Measurements from ENCODE around the gene CALCB.

Gene CALCB

GRCh38 chr11:15074206-15075161 lies 1.1 kb downstream of the CALCB start:
- peak; percentile 83 for DNase-seq

DNA sequence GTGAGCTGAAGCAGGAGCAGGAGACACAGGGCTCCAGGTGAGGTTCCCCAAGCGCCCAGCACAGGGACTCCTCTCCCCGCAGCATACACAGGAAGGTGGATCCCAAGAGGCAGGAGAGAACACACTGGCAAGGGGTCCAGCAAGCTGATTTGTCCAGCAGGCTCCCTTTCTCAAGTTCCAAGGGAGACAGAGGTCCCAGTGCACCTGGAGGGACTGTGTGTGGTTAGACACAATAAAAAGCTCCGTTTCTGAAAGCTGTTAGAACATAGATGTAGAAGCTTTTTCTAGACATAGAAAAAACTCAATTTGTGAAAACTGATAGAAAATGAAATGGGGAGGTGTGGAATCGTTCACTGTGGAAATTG lies 1.8 kb downstream of the CALCB start:
- no peak for DNase-seq

DNA sequence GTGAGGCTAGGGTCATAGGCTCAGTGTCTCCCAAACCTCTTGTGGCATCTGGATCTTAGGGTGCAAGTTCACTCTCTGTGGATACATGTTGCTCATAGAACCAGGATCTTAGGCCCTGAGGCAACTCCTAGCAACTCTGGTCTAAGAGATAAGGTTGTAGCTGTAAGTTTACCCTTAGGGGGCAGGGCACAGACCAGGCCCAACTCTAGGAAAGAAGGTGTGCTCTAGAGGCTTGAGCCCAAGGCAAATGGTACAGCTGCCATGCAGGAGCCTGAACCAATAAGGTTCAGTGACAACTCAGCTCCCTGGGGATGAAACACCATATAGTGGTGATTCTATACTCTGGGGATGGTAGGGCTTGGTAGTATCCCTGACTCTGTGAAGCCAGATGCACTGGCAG lies 17.8 kb downstream of the CALCB start:
- DNase-seq, result no peak

DNA sequence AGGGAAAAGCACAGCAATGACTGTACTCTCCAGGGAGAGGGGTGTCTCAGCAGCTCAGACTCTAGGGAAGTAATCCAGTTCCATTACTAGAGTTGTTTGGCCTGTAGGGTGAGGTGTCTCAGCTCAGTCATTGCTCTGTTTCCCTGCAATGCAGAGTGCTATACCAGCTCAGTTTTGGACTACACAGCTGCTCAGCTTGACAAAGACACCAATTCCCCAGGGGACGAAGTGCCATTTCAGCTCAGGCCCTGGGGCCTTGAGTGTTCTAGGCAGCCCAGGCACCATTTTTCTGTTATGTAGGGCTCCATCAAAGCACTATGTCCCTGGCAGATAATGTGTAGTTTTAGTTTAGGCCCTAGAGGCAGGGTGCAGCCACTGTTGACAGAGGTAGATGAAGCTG lies 18.2 kb downstream of the CALCB start:
- DNase-seq, result no peak

DNA sequence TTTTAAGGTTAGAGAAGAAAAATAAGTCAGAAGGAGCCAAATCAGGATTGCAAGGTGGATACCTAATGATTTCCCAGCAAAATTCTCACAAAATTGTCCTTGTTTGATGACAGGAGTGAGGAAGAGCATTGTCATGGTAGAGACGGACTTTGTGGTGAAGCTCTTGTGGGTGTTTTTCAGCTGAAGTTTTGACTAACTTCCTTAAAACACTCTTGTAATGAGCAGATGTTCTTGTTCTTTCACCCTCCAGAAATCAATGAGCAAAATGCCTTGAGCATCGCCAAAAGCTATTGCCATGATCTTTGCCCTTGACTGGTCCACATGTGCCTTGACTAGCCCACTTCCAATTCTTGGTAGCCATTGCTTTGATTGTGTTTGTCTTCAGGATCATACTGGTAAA lies 20.0 kb downstream of the CALCB start:
- peak; percentile 53 for DNase-seq

GRCh38 chr11:15095736-15096228 lies 22.4 kb downstream of the CALCB start:
- no peak for DNase-seq

DNA sequence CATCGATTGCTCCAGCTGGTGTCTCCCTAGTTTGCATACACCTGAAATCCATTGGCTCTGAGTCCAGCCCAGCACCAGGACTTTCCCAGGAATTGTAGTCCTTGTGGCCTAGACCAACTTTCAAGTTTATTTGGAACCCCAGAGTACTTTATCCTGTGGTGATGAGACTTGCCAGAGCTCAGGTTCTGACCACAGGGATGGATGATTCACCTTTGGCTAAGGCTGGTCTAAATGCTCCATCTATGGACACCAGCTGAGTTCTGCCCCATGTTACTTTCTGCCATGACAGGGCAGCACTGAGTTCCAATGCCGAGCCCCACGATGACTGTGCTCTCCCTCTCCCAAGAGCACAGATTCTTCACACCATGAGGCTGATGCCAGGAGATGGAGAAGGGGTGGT lies 24.0 kb downstream of the CALCB start:
- no peak for DNase-seq

DNA sequence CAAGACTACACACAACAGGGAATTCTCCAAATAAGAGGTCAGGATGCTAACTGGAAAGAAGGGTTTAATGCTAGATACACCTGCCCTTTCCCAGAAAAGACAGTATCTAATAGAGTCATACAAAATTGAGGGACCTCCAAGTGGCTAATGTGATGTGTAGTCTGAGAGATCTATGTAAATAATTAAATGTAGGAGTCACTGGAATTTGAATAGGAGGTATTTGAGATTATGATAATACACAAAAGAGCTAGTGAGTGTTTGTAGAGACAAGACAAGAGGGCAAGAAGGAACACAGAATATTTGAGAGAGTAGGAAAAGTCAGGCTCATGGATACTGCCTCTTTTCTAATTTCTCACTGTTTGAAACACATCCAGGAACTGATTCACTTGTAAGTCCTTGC lies 25.9 kb downstream of the CALCB start:
- DNase-seq, result no peak

GRCh38 chr11:15101072-15101709 lies 27.8 kb downstream of the CALCB start:
- DNase-seq, result peak; percentile 80

- DNase-seq, result no peak
Observed at GRCh38 chr11:15104166-15104565, 30.8 kb downstream of the CALCB start.

DNA sequence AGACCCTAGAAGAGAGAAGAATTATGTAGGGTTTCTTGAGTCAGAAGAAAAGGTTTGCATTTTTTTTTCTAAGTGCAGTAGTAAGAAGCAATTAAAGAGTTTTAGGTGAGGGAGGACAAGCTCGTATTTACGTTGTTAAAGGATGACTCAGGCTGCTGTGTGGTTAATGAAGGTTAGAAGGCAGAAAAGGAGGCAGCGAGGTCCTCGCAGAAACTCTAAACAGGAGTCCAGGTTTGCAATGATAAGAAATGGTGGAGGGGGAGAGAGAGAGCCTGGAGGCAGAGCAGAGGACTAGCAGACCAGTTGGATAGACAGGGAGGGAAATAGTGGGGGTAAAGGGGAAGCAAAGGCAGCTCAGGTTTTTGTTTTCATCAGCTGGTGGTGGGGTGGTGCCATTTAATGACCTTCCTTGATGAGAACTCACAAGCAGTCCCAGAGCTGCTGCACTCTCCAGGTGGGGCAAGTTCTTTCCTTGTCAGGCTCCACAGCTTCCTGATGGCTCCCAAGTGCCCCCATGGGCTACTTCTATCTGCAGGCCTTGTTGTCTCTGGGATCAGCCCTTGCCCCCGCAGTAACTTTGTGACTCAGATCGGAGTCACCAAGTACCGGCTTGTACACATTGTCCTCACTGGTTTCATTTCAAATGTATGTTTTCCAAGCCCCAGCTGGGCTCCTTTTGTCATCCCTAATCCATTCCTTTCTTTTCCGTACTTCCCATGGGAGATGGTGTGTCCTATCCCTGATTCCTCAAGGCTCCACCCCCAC lies 33.0 kb downstream of the CALCB start:
- no peak for DNase-seq

- no peak for DNase-seq
Observed at GRCh38 chr11:15107730-15108515, 34.5 kb downstream of the CALCB start.

GRCh38 chr11:15108592-15109130 lies 35.3 kb downstream of the CALCB start:
- DNase-seq, result no peak

DNA sequence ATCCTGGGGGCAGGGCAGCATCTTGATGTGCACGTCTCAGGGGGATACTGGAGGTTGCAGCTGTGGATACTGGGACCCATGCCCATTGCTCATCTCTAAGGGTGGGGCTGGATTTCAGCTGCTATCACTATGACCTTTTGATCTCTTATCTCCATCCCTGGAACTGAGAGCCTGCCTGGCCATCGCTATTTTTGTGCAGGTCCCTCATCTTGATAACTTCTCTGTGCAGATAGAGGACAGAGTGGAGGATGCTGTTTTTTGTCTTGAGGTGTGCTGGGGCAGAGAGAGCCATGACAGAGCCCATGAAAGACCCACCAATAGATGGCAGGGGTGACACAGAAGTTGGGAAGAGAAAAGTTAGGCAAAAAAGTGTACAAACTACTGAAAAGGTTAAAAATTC lies 36.2 kb downstream of the CALCB start:
- no peak for DNase-seq

DNA sequence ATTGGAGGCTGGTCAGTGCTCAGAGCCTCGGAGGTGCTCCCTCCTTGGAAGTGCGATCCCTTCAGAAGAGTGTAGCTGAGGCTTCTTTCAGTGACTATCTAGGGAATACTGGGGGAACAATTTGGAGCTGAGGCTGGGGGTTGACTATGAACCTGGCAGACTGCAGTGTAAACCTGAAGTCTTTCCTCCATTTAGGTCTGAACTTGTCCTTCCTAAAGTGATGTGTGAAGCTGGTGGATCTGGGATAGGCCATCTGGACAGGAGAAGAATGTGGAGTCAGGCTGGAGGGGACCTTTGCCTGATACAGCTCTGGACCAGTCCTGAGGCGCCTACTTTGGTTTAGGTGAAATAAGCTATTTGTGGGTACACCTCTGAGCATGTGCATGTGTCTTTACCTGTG lies 37.8 kb downstream of the CALCB start:
- DNase-seq, result no peak

GRCh38 chr11:15112131-15112541 lies 38.7 kb downstream of the CALCB start:
- no peak for DNase-seq

- peak; percentile 95 for DNase-seq
Observed at GRCh38 chr11:15113381-15113780, 40.0 kb downstream of the CALCB start.

DNA sequence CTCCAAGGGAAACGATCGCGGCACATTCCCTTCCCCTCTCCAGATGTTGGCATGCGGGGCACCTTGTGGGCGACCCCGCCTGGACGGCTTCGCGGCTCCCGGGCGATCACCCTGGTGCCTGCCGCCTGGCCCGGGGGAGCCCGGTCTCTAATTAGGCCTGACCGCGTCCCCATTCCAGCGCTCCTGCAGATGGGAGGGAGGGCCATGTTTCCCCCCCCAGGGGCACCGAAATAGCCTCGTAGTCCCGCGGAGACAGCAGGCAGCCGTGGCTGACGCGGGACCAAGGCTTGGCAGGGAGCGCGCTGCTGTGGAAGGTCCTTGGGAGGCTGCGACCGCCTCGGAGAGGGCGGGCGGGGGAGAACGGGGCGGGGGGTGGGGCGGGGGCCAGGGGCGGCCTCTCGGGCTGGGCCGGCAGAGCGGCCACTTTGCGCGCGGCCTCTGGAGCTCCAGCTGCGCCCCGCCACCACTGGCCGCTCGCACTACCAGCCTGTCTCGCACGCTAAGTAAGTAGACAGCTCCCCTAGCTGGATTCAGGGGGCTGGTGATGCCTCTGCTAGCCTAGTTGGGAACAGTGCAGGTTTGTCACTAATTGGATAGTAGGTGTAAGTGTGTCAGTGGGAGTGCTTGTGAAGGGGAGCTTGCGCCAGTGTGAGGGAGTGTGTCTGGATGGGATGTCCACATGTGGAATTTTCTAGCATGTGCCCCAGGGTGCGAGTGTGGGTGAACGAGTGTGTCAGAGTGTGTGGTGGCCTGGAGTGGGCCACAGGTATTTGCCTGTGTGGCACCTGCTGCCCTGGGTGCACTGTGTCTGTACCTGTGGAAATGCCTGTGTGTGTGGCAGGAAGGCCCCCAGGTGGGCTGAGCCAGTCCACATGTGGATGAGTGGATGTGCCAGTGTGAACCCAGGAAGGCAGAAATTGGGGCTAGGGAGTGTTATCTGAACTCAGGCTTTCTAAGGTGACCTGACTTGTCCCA lies 41.4 kb downstream of the CALCB start, which contains the start of gene INSC:
TSS of gene INSC (plus strand) at position 423 of the 975 bp plus-strand sequence. CDS start 34,252 bp downstream, outside the sequence.
- peak; percentile 71 for DNase-seq

- DNase-seq, result no peak
Observed at GRCh38 chr11:15115686-15116085, 42.3 kb downstream of the CALCB start.

DNA sequence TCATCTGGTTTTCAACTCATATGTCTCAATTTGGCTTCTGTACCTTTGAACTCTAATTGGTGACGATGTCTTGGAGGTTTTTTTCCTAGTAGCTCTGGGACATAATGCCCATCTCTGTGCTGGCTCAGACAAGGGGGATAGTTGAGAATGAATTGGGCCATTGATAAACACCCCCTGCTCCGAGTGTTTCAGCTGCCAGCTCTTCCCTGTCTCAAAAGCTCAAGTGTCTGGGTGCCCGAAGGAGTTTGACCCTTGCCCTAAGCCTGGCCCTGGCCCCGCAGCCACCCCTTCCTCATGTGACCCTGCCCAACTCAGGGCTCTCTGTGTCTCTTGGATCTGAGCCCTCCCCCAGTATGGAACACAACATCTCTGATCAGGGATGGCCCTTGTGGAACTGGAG lies 44.4 kb downstream of the CALCB start:
- no peak for DNase-seq

- no peak for DNase-seq
Observed at GRCh38 chr11:15118431-15118830, 45.0 kb downstream of the CALCB start.

All from hematopoietic multipotent progenitor cell treated with erythropoietin and hydrocortisone succinate and interleukin-3 and kit ligand, for 4 days (in vitro differentiated cells).